Ovary (tissue), 9 donors: ENCODE results near the gene ENAH. TPM values are rescaled to one million over a fixed set of nuclear protein-coding genes. Genes with fewer than 3 reads are reported as not detected.

Experiments used
- DNase-seq, 5 donors: peaks; one replicate each; pipeline ENCODE4 v3.0.0-alpha.2; 2019 to 2020
- H3K27ac ChIP-seq, 2 donors: fragments of 200-600 bp; one replicate each; pipeline versions ENCODE4 v1.5.1 to v1.8.0; 2019 to 2022
- H3K27me3 ChIP-seq: fragments of 200-600 bp; one replicate; pipeline ENCODE4 v1.8.0; 2022
- H3K36me3 ChIP-seq: fragments of 200-600 bp; sonication (generic); one replicate; pipeline ENCODE4 v1.5.1; 2019
- H3K4me1 ChIP-seq: one replicate; pipeline ENCODE4 v1.8.1; 2013; ENCODE audit warnings: mild to moderate bottlenecking, moderate library complexity; ENCODE audit not compliant: insufficient read depth
- H3K4me3 ChIP-seq: fragments of 200-600 bp; sonication (generic); one replicate; pipeline ENCODE4 v1.5.1; 2017
- H3K9me3 ChIP-seq, 2 donors: fragments of 200-600 bp in 1 of 2; sonication (generic) in 1 of 2; one replicate each; pipeline versions ENCODE4 v1.5.1 to v1.8.1; 2013 to 2019; ENCODE audit warnings: mild to moderate bottlenecking in 1 of 2, moderate library complexity in 1 of 2
- CTCF ChIP-seq, 3 donors: fragments of 450-650 bp in 2 of 3; fragments of 200-600 bp in 1 of 3; IDR thresholded peaks; one replicate each; pipeline versions ENCODE4 v1.5.1 to v1.8.0; 2016 to 2022; ENCODE audit warnings: antibody characterized with exemption in 3 of 3, mild to moderate bottlenecking in 1 of 3
- EP300 ChIP-seq: sonication (generic); formaldehyde crosslinking; IDR thresholded peaks from one replicate; pipeline ENCODE4 v1.6.1; 2017; ENCODE audit warnings: antibody characterized with exemption
- POLR2A ChIP-seq: fragments of 450-650 bp; IDR thresholded peaks from one replicate; pipeline ENCODE4 v1.6.1; 2017; ENCODE audit warnings: antibody characterized with exemption, mild to moderate bottlenecking, moderate library complexity
- WGBS, 3 donors: extraction: QIAGEN DNeasy Blood & Tissue Kit in 1 of 3; methylation state at CpG; one replicate each; pipeline versions ENCODE4 v1.1.5 to v1.1.7; 2013 to 2017; 5-methylcytosine and 5-hydroxymethylcytosine counted together
- intact Hi-C, 4 donors: fragments of 100-400 bp; cut with DNase I; formaldehyde crosslinking; loops; one replicate each; pipeline versions ENCODE4 v1.11.0 to v1.15.1; 2022 to 2023
- polyA plus RNA-seq, 2 donors: library from polyadenylated mRNA; stranded (reverse); fragments of 200-250 nt in 1 of 2; fragments of 350-450 nt in 1 of 2; fragmentation: Illumina TruSeq in 1 of 2; extraction: RNeasy Lipid Tissue Mini Kit (QIAGEN cat#74804) in 1 of 2; gene quantifications; one replicate each; pipeline ENCODE4 v1.2.3, GENCODE V29; 2013 to 2014
- total RNA-seq, 7 donors: library from RNA; depleted of rRNA in 2 of 7; stranded (reverse); fragments of >200 nt in 2 of 7; fragmentation: NEBNext Ultra II Directional in 3 of 7; extraction: Animal tissue kit (Norgen Biotek cat#: 25700) in 3 of 7; gene quantifications; one replicate each; pipeline versions ENCODE4 v1.1.0 to v1.2.4, GENCODE V29; 2016 to 2023
- donor health status: DM: no; HTN: no; CAD: no; lungs with moderate emphysema.
- donor health status: DM: no; HTN: no; CAD: no.
- donor health status: Bipolar disorder and iron deficiency.
- donor health status: DM: yes; HTN: yes; CAD: no.
- donor health status: DM: no; HTN: no; CAD: no.
- donor health status: DM: yes; HTN: yes; CAD: no.

ENAH gene
- total and polyA plus RNA-seq, 9 donors: 33.4 to 137 (median 88.6) TPM

GRCh38 chr1:225541383-225541782 lies 111.5 kb downstream of the ENAH start:
- intact Hi-C loops: loop anchor here in 1 of 4 donors (10.0 kb wide), 1 partner anchor 67 kb away; no protein-coding TSS in a partner anchor

GRCh38 chr1:225539575-225539974 lies 113.3 kb downstream of the ENAH start:
- DNase-seq: no peak
- intact Hi-C loops: no loop called here
- H3K27me3 ChIP-seq: no peaks in the 10 kb centered on the region
- no peak overlapping the region for H3K27ac ChIP-seq
- WGBS, 3 donors: 93 to 97% (median 95%) methylated on average over 4 of the region's 4 CpGs
- H3K9me3 ChIP-seq: no peaks in the 10 kb centered on the region
- H3K36me3 ChIP-seq: no peaks in the 10 kb centered on the region
- peaks cover 5% of the 10 kb centered on the region for H3K4me1 ChIP-seq
- TF ChIP-seq EP300: no peak
- no peak for TF ChIP-seq POLR2A
- no peak for TF ChIP-seq CTCF (IDR thresholded peaks at IDR 0.05)
- H3K4me3 ChIP-seq: no peak overlapping the region

More at GRCh38 chr1:225541383-225541782, 111.5 kb downstream of the ENAH start:
- Histone ChIP-seq H3K36me3 (no peaks in the 10 kb centered on the region), H3K27me3 (no peaks in the 10 kb centered on the region), H3K27ac (no peak overlapping the region), H3K4me1 (peaks cover 5% of the 10 kb centered on the region), H3K4me3 (no peak overlapping the region), H3K9me3 (no peaks in the 10 kb centered on the region)
- DNase-seq: no peak
- TF ChIP-seq POLR2A (no peak), EP300 (no peak), CTCF (IDR thresholded peaks at IDR 0.05) (no peak)
- 86 to 88% (median 87%) methylated on average over 9 of the region's 9 CpGs for WGBS, 3 donors

GRCh38 chr1:225539069-225539468 lies 113.9 kb downstream of the ENAH start:
- H3K4me1 ChIP-seq: peaks cover 5% of the 10 kb centered on the region

GRCh38 chr1:225537554-225538251 lies 115.2 kb downstream of the ENAH start:
- no peak overlapping the region for H3K27ac ChIP-seq
- 80 to 87% (median 82%) methylated on average over 10 of the region's 10 CpGs for WGBS, 3 donors
- H3K4me3 ChIP-seq: no peak overlapping the region
- intact Hi-C loops: no loop called here
- peaks cover 3% of the 10 kb centered on the region for H3K4me1 ChIP-seq
- no peaks in the 10 kb centered on the region for H3K36me3 ChIP-seq
- DNase-seq: no peak
- TF ChIP-seq CTCF (IDR thresholded peaks at IDR 0.05) (no peak), EP300 (no peak), POLR2A (no peak)
- no peaks in the 10 kb centered on the region for H3K9me3 ChIP-seq
- no peaks in the 10 kb centered on the region for H3K27me3 ChIP-seq

More at GRCh38 chr1:225539069-225539468, 113.9 kb downstream of the ENAH start:
- no peaks in the 10 kb centered on the region for H3K36me3 ChIP-seq
- no peak for DNase-seq
- H3K9me3 ChIP-seq: no peaks in the 10 kb centered on the region
- H3K27me3 ChIP-seq: no peaks in the 10 kb centered on the region
- 91 to 98% (median 93%) methylated on average over 1 of the region's 1 CpG for WGBS, 3 donors
- intact Hi-C loops: no loop called here
- no peak overlapping the region for H3K27ac ChIP-seq
- no peak overlapping the region for H3K4me3 ChIP-seq
- TF ChIP-seq POLR2A (no peak), EP300 (no peak), CTCF (IDR thresholded peaks at IDR 0.05) (no peak)
